GM12891 (cell line): ENCODE results near the gene OPRD1.

Experiments used
- POLR2A ChIP-seq: IDR thresholded peaks from 2 replicates; pipeline ENCODE4 v1.6.1; 2011; ENCODE audit warnings: low read depth, low read length, control low read depth
- POLR2AphosphoS5 ChIP-seq: IDR thresholded peaks from 2 replicates; pipeline ENCODE4 v1.6.1; 2011; ENCODE audit warnings: low read depth, low read length, control low read depth
- POU2F2 ChIP-seq: IDR thresholded peaks from 2 replicates; pipeline ENCODE4 v1.6.1; 2011; ENCODE audit warnings: low read depth, mild to moderate bottlenecking, control low read depth, low read length, moderate library complexity
- SPI1 ChIP-seq: IDR thresholded peaks from 2 replicates; pipeline ENCODE4 v1.6.1; 2011; ENCODE audit warnings: low read depth, low read length, control low read depth
- TAF1 ChIP-seq: IDR thresholded peaks from 2 replicates; pipeline ENCODE4 v1.6.1; 2011; ENCODE audit warnings: low read depth, low read length, control low read depth

- TF ChIP-seq POLR2A (no peak), TAF1 (no peak), POLR2AphosphoS5 (no peak), POU2F2 (no peak), SPI1 (no peak)
Observed at GRCh38 chr1:28813931-28814465, 2.0 kb downstream of the OPRD1 start.
